HG02642 (cell line): ENCODE results near the gene RBM5.

Experiments
- ATAC-seq: cut with Tn5 transposase; IDR thresholded peaks from one replicate; pipeline ENCODE4 v1.9.1; 2021; ENCODE audit warnings: mild to moderate bottlenecking; ENCODE audit not compliant: unreplicated experiment, poor library complexity

Gene RBM5

GRCh38 chr3:50120364-50121071, 31.8 kb downstream of the RBM5 start:
- no peak for ATAC-seq

DNA sequence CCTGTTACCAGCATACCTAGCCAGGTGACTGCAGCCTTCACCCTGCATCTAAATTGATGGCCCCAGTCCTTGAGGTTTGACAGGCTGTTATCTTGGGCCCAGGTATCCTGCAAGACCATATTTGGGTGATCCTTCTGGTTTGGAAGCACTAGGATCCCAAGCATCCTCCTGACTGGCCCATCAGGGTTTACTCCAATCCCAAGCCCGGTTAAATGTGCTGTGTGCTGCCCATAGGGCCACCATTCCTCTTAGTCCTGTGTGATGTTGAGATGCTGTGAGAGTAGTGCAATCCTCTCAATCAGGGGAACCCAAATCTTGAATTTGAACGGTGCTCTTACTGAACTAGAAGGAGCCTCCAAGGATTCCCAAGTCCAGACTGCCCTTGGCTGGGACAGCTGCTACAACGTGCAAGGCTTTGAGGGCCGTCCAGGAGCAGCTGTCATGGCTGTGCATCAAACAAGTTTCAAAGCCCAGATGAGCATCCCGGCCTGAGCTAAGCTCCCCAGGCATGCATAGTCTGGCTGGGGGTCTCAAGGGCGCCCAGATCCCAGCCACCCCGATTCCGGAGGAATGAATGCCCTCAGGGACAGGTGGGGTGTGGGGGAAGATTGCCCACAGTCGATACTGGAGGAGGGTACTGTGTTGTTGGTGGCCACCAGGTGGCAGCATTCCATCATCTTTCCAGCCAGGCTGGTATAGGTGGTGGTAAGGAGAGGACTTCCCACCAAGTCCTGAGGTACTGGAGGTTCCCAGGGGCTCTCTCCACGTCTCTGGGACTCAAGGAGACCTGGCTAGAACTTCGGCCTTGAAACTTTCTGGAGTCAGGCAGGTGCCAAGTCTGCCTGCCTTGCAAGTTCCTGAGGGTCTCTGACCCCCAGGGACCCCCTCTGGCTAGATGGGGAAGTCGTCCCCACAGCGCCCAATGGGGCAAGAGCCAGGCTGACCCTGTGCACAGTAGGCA, 32.6 kb downstream of the RBM5 start:
- ATAC-seq: peak; percentile 49

DNA sequence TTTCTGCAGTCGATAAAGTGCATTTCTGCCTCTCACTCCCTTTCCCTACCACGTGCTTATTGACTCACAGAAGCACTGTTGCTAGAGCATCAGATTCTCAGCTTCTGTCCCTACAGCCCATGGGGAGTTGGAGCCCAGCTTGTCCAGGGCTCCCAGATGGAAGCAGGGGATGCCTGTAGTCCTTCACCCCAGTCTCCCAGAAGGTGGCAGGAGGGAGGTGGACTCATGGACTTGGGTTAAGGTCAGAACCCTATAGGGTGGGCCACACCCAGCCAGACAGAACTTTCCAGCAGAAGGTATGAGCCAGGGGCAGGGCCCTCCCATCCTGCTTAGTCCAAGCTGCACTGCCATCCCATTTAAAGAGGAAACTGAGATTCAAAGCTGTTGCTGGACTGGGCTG, 33.4 kb downstream of the RBM5 start:
- no peak for ATAC-seq

DNA sequence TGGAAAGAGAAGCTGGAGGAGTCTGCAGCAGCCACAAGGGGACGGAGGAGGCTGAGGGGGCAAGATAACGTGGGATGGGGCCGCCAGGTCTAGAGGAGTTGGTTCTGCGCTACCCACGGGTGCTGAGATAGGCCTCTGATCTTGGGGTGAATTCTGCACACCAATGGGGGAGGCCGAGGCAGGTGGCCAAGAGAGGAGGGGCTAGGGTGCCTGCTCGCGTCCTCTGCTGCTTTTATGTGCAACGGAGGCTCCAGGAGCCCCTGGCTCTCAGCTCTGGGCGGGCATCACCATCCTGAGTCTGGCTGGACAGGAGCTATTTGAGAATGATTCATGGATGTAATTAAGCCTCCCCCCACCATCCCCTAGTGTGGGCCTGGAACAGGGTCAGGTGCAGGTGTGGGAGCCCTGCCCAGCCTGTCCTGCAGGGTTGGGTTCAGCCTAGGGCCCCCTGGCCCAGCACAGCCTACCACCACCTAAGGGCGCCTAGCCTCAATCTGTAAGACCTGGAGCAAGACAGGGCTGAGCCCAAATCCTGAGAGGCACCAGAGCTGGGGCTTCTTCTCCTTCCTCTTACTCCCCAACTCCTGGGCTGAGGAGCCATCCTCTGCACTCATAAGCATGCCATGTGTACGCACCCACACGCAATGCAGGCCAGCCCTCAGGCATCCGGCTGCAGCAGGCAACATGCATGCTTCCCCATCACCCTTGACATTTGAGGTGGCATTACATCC, 34.1 kb downstream of the RBM5 start:
- no peak for ATAC-seq

DNA sequence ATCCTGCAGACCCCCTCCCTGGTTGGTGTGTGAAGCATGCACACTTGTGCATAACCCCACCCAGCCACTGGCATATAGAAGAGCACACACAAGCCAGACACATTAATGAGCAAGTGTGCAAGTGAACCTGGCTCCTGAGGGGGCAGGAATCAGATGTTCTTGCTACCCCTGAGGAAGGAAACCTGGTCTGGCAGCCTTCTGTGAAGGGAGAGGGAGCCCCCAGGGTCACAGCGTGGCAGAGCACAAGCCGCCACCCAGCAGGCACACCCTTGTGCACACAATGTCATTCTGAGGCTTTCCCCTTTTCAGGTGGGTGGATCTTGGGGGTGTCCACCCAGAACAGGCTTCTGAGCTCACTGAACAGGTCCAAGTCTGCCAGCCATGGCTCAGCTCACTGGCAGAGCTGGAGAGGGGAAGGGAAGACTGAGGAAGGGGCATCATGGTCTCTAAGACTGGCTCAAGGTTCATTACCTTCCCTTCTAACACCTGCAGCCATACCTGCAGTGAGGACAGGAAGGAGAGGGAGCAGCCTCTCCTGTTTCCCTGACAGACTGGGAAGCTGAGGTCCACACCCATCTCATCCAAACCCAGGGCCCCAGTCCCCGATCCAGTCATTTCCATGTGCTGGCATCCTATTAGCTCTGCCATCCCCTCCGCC, 34.8 kb downstream of the RBM5 start:
- ATAC-seq: no peak

- ATAC-seq: no peak
These were observed 35.5 kb downstream of the RBM5 start for GRCh38 chr3:50124052-50124799.

- no peak for ATAC-seq
These were observed 36.1 kb downstream of the RBM5 start for GRCh38 chr3:50124800-50125178.

GRCh38 chr3:50125541-50126286, 37.0 kb downstream of the RBM5 start:
- ATAC-seq: no peak

- no peak for ATAC-seq
These were observed 37.8 kb downstream of the RBM5 start for GRCh38 chr3:50126287-50127211.

DNA sequence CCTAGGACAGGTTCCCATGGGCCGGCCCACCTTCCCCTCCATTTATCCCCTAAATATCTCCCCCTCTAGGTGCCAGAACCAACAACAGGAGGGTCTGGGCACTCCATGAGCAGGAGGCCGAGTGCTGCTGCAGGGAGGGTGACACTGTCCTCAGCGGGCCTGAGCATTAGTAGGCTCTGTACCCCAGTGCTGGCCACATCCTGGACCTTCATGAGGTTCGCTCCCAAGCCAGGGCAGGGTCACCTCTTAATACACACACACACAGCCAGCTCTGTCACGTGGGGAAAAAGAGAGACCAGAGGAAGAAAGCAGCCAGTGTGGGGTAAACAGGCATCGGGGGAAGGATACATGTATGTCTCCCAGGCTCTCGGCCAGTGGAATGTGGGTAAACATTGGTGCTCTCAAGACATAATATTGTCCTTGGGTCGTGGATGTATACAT, 38.6 kb downstream of the RBM5 start:
- no peak for ATAC-seq

- ATAC-seq: no peak
These were observed 39.3 kb downstream of the RBM5 start for GRCh38 chr3:50128001-50128400.

- ATAC-seq: no peak
These were observed 41.7 kb downstream of the RBM5 start for GRCh38 chr3:50130436-50130835.

DNA sequence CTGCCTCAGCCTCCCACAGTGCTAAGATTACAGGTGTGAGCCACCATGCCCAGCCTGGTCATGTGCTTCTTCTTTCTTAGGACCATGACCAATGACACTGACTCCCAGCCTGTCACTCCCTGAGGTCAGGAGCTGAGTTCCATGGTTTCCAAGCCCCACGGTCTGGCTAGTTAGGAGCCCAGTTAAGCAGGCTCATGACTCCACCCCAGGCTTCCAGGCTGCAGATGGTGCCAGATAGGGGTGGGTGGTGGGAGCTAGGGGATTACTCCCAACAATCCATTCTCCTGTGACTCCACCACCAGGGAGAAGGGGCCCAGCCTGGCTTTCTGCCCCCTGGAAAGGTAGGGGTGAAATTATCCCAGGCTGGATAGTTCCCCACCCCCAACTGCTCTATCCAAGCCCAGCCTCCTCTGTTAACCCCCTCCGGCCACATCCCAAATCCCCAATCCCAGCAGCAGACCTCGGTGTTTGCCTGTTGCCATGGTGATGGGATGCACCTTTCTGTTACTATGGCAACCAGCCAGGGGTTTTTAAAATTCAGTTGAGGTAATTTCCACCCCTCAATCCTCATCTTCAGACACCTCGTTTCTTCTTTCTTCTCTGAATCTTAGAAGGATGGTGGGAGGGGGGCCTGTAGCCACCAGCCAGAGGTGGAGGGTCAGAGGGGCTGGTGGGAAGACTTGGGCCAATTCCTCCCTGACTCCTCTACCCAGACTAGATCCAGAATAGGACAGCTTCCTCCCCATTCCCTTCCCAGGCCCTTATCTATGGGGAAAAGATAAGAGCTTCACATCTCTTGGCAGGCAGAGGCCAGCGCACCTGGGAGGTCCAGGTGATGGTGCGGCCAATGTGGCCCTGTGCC, 43.9 kb downstream of the RBM5 start:
- no peak for ATAC-seq

GRCh38 chr3:50133283-50133615, 44.5 kb downstream of the RBM5 start:
- ATAC-seq: no peak

DNA sequence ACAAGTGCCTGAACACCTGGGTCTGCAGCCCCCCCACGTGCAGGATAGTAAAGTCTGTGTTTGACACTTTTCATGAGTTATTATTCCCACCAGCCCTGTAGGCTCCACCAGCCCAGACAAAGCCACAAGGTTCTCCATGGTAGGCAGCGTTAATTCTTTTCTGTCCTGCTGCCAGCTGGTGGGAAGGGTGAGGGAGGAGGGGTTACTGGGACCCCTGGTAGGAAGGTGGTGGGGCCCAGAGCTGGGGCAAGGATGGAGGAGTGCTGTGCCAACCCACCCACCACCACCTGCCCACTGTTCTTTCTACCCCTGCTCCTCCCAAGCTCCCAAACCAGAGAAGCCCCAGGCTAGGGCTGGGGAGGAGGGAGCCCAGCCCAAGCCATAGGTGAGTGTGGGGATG, 45.6 kb downstream of the RBM5 start:
- ATAC-seq: no peak

- ATAC-seq: no peak
These were observed 47.2 kb downstream of the RBM5 start for GRCh38 chr3:50135964-50136363.

DNA sequence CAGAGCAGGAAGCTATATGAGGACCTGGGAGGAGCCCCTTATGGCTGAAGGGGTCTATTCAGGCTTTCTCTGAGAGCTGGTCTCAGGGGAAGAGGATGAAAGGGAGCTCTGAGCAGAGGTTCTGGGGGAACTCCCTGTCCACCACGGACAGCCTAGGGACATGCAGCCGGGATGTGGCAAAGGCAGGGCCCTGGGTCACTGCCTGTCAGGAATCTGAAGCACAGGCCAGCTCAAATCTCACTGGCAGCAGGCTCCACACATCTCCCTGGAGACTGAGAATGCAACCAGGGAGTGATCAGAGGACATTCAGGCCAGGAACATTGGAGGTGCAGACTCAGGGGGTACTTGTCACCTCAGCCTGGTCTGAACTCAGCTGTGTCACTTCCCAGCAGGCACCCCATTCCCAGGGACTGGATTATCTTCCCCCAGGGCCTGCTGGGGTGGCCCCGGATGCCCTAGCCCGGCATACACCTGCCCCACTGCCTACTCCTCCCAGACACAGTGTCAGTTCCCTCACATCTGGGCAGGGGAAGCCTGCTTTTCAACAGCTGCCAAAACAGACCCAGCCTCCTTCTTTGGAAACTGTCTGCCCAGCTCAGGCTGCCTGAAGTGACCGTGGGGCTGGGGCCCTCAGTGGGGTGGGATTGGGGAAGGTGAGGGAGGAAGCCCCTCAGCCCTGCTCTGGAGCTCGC, 48.1 kb downstream of the RBM5 start:
- no peak for ATAC-seq
